Left ventricle myocardium superior (tissue), 1 donor: ENCODE measurements around the gene PZP. TPM values are rescaled to one million over a fixed set of nuclear protein-coding genes. Genes with fewer than 3 reads are reported as not detected.
A peak's percentile ranks its signal among the peaks of the same experiment; 100 is the strongest.

ENCODE experiments used
- ATAC-seq: fragments of 200-7000 bp; cut with Tn5 transposase; one replicate; pipeline ENCODE4 v1.9.1; 2020; ENCODE audit warnings: mild to moderate bottlenecking, moderate library complexity
- DNase-seq: peaks from one replicate; pipeline ENCODE4 v3.0.0-alpha.2; 2020
- intact Hi-C: fragments of 100-400 bp; cut with micrococcal nuclease; formaldehyde crosslinking; loops from one replicate; pipeline ENCODE4 v1.11.0; 2022
- total RNA-seq: library from RNA; stranded (reverse); fragmentation: NEBNext Ultra II Directional; extraction: Animal tissue kit (Norgen Biotek cat#: 25700); gene quantifications from one replicate; pipeline ENCODE4 v1.2.1, GENCODE V29; 2021
- donor health status: DM: no; HTN: yes; CAD: no; lungs with severe emphysema.

The PZP gene
- total RNA-seq, 1 donor from 2014 or later: 0.35 TPM

DNA sequence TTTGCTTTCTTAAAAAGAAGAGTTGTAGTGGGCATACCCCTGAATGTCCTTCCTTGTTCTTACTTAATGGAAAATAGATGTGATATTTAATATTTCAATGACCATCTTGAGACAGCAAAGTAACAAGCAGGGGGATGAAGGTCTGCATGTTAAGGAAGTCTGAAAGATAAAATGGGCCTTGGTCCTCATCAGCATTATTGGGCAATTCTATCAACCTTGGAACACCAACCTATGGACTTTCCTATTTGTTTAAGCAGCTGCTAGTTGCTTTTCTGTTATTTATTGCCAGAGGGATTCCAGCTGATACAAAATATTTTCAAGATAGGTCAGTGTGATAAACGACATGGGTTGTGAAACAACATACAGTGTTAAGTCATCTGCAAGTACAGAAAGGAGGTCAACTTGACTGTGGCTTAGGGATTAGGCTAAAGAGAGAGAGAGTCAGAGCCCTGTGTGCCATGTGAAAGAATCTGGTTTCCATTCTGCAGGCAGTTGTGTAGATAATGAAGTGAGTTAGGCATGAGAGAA lies 76.1 kb downstream of the PZP start:
- intact Hi-C loops: no loop called here
- DNase-seq (no peak), ATAC-seq (no peak)

- intact Hi-C loops: no loop called here
- ATAC-seq: no peak
- no peak for DNase-seq
Observed at GRCh38 chr12:9130244-9130643, 78.0 kb downstream of the PZP start.

- intact Hi-C loops: no loop called here
- DNase-seq: no peak
- no peak for ATAC-seq
Observed at GRCh38 chr12:9127936-9128663, 80.1 kb downstream of the PZP start.

DNA sequence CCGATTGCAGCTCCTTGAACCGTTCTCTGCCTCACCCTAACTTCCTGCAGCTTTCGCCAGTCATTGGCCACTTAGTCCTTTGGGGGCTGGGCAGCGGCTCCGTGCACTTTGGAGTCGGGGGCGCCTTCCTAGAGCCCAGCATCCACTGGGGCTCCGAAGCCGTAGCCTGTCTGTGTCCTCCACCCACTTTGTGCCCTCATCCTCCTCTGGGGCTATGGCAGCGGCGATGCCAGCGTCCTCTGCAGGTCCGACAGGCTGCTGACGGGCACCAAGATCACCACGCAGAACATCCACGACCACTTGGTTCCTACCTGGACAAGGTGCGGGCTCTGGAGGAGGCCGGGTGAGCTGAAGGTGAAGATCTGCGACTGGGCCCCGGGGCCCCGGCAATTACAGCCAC lies 80.7 kb downstream of the PZP start:
- DNase-seq (no peak), ATAC-seq (no peak)
- intact Hi-C loops: no loop called here

DNA sequence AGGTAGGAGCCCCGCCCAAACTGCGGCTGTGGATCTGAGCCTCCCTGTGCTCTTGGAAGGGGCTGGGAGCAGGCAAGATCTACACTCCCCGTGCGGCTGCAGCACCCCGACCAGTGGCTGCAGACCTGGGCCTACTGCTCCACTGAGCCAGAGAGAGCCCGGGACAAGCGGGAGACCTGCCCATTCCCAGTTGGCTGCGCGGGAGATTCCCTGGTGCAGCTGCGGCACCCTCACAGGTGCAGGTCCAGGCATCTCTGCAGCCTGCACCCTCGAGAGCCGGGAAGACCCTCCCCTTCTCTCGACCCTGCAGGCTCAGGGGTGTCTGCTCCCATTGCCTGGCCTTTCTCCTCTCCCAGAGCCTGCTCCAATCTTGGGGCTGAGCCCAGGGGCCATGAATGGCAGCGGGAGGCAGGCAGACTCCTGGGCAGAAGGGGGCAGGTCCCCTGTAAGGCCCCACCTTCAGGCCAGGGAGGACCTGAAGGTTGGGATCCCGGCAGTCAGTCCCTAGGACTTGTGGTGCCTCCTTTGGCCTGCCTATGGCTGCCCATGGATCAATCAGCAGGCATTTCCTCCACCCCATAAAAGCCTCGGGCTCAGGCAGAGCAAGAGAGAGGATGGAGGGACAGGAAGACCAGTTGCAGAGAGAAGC lies 83.7 kb downstream of the PZP start:
- DNase-seq: no peak
- peak; percentile 14 for ATAC-seq
- intact Hi-C loops: loop anchor here (5.0 kb wide), 1 partner anchor 38 kb away; no protein-coding TSS in a partner anchor

DNA sequence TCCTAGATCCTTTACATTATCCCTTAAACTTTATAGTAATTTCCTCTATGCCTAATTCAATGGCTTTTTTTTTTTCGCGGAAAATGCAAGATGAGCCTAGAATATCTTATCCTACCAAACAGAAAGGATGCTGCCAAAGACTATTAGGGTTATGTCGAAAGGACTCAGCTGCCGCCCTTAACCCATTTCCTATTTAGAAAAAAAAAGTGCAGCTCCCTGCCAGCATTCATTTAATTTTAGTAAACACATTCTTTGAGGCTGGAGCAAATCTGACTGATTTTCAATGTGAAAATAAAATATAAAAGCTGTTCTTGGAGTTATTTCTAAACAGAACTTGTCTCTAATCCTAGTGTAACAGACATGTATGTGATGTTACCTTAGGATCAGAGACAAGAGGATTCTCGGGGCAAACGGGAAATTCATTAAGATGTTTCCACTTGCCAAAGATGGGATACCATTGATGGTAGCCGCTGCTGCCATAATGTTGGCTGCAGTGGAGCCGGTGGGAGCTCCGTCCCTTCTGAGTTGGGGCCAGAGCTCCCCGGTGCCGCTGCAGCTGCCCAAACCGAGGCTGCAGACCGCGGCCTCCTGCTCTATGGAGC lies 84.3 kb downstream of the PZP start:
- intact Hi-C loops: loop anchor here (5.0 kb wide), 1 partner anchor 38 kb away; no protein-coding TSS in a partner anchor
- ATAC-seq (peak; percentile 45), DNase-seq (no peak)

DNA sequence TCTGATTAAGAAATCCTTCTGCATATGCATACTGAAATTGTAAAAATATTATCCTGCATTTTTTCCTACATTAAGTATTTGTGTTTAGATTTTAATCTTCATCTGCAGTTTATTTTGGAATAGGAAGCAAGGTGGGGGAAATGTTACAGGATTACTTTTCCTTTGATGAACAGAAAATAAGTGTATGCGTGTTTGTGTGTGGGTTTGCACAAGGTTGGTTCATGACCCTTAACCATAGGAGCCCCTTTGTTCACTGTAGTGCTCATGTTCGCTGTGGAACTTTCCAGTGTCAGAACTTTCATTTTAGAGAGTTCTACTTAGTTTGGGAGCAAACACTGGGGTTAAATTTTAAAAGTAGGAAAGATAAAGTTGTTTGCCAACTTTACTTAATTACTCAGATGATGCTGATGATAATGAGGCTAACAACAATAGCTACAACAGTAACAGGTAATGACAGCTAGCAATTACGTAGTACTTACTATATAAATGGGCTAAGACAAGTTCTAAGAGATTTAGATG lies 86.0 kb downstream of the PZP start:
- ATAC-seq (no peak), DNase-seq (no peak)
- intact Hi-C loops: loop anchor here (5.0 kb wide), 1 partner anchor 40 kb away; no protein-coding TSS in a partner anchor

DNA sequence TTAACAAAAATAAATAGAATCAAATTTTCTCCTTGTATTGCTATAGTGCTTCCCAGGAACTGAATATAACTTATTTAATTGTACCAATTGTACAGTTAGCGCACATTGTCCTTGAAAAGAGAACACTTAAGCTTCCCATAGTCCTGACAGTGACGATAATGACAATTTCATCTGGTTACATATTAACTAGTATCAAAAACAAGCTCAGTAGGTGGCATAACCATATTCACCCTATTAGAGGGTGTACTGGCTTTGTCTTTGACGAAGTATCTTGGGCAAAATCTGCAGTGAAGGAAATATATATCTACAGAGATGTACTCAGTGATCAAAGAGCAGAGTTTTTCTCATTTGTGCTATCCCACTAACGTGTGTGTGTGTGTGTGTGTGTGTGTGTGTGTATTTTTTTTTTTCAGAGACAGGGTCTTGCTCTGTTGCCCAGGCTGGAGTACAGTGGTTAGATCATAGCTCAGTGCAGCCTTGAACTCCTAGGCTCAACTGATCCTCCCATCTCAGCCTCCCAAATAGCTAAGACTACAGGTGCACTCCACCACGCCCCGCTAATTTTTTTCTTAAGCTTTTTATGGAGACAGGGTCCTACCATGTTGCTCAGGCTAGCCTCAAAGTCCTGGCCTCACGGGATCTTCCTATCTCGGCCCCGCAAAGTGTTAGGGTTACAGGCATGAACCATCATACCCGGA lies 87.6 kb downstream of the PZP start:
- DNase-seq (no peak), ATAC-seq (no peak)
- intact Hi-C loops: loop anchor here (5.0 kb wide), 1 partner anchor 42 kb away; no protein-coding TSS in a partner anchor

DNA sequence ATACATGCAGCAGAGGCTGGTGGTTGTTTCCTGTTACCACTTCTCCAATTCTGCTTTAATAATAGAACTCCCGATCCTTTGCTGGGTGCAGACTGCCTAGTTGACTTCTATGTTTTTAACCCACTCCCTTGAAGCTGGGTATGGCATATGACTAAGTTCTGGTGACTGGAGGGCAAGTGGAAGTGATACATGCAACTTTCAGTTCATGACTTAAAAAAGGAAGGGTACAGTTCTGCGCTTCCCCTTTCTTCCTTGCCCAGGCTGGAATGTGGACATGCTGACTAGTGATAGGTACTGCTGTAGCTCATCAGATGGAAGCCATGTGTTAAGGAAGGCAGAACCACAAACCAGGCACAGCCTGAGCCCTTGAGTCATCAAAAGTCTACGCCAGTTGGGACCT lies 90.0 kb downstream of the PZP start:
- no peak for DNase-seq
- ATAC-seq: peak; percentile 56
- intact Hi-C loops: no loop called here

- DNase-seq (no peak), ATAC-seq (peak; percentile 92)
- intact Hi-C loops: no loop called here
Observed at GRCh38 chr12:9115731-9116559, 92.2 kb downstream of the PZP start, which contains the start of gene A2M. TSS of gene A2M (minus strand) at chr12:9115919. CDS start at chr12:9115849, 70 bp downstream.

DNA sequence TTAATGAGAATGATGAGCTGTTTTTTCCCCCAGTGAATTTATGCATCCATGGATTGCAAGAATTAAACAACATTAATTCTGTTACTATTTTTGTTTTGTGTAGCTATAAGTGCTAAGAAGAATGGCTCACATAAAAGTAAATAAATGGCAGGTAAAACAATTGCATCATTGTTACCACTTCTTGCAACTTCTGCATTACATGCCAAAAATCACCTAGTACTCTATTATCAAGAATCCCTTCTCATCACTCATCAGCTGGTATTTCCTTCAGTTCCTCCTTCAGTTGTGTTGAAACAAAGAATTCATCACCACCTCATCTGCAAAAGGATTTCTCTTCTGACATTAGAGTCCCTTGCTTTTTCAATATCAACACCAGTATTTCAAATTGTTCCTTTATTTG lies 93.2 kb downstream of the PZP start:
- DNase-seq: no peak
- no peak for ATAC-seq
- intact Hi-C loops: no loop called here

- DNase-seq: no peak
- ATAC-seq: no peak
- intact Hi-C loops: no loop called here
Observed at GRCh38 chr12:9113987-9114309, 94.2 kb downstream of the PZP start.

GRCh38 chr12:9113296-9113986 lies 94.8 kb downstream of the PZP start:
- DNase-seq (no peak), ATAC-seq (no peak)
- intact Hi-C loops: no loop called here

DNA sequence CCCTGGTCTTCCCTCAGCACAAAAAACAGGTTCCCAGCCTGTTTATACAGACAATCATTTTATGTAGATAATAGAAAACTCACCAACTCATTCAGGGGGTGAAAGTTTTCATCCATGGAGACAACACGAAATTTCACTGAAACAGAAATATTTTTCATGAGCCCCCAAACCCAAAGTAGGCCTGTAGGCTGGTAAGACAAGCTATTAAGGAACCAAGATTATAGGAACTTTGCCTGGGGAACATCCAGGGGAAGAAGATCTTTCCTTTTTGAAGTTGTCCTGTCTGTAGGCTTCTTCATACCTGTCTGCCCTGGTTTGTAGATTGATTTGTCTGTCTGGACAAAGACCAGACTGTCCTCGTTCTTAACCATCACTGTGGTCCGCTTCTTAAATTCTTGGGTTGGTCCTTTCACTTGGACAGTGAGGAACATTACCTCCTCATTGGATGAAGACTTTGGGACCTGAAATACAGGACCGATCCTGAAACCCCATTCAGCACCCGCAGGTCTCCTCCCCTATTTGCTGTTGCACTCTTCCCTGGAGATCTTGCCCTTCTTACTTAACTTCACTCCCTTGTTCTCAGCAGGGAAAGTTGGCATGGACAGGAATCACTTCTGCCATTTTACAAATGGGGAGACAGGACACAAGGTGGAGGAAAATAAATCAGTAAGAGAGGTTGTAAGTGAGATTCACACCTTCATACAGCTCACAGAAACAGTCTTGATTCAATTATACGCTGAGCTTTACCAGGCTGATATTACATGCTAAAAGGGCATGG lies 95.9 kb downstream of the PZP start:
- intact Hi-C loops: no loop called here
- no peak for DNase-seq
- ATAC-seq: no peak

DNA sequence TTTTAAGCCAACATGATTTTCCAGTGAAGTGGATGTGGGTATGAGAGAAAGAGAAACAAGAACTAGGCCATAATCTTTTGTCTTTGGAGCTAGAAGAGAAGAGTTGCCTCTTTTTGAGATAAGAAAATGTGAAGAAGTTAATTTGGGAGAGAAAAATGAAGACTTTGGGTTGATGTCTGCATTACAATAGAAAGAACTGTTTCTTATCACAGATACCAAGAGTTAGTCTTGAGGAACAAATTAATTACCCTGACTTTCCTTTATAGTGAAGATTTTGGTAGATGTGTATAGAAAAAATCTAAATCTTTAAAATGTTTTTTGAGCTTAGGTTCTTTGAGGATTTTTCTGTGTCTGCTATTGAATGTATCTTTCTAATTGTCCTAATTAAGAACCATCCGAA lies 96.7 kb downstream of the PZP start:
- intact Hi-C loops: no loop called here
- DNase-seq (no peak), ATAC-seq (no peak)

- ATAC-seq (no peak), DNase-seq (no peak)
- intact Hi-C loops: no loop called here
Observed at GRCh38 chr12:9109737-9110491, 98.3 kb downstream of the PZP start.

DNA sequence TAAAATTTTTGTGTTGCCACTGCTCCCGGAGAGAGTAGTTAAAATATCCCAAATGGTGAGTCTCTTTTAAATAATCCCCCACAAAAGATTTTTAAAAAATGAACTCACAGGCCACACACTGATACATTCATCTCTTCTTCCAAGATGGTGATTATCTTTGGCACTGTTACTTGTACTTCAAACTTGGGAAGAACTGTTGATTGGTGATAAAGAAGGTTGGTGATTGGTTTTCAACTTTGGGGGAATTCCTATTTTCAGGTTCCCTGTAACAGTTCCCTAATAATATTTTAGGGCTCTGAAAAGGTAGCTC lies 99.0 kb downstream of the PZP start:
- ATAC-seq (no peak), DNase-seq (no peak)
- intact Hi-C loops: no loop called here
